ENCODE measurements around the gene CD1B.
"Not testable (repeated sequence)": the region's sequence is repeated elsewhere in the genome, so short reads cannot be mapped to it uniquely, and the experiment has no call there.

Gene CD1B

GRCh38 chr1:158331481-158332150 is at the start of gene CD1B:
CD1B (minus strand) TSS chr1:158331531; CDS start chr1:158331423, 108 bp downstream.
- DNase-seq (ENCODE audit: low read depth, low spot score): no peak

GRCh38 chr1:158374860-158375259 is 43.5 kb upstream of the CD1B start:
- no peak for DNase-seq (ENCODE audit: low read depth, low spot score)

DNA sequence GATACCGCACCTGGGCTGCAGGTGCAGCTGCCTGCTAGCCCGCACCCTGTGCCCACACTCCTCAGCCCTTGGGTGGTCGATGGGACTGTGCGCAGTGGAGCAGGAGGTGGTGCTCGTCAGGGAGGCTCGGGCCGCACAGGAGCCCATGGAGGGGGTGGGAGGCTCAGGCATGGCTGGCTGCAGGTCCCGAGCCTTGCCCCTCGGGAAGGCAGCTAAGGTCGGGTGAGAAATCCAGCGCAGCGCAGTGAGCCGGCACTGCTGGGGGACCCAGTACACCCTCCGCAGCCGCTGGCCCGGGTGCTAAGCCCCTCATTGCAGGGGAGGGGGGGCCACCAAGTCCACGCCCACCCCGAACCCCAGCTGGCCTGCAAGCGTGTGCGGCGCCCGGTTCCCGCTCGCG is 42.8 kb upstream of the CD1B start:
- DNase-seq (ENCODE audit: low read depth, low spot score): not testable (repeated sequence)

- DNase-seq (ENCODE audit: low read depth, low spot score): no peak
Measured at GRCh38 chr1:158371188-158371953, 40.0 kb upstream of the CD1B start.

DNA sequence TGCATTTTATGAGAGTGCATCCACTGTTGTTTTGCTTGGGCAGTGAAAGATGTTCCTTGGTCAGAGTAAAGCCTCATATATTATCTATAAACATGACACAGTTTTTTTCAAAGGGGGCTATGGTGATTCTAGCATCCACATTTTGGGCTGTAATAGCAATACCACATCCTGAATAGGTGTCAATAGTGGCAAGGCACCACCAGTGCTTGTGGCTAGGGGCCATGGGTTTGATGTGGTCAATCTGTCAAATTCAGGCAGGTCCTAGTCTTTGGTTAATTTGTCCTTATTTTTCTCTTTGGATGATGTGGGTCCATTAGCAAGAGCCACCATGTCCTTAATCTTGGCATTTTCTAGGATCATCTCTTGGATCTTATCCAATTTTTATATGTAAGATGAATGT is 35.5 kb upstream of the CD1B start:
- no peak for DNase-seq (ENCODE audit: low read depth, low spot score)

- DNase-seq (ENCODE audit: low read depth, low spot score): no peak
Measured at GRCh38 chr1:158362941-158363340, 31.6 kb upstream of the CD1B start.

- no peak for DNase-seq (ENCODE audit: low read depth, low spot score)
Measured at GRCh38 chr1:158362482-158362881, 31.2 kb upstream of the CD1B start.

GRCh38 chr1:158357441-158357840 is 26.1 kb upstream of the CD1B start:
- DNase-seq (ENCODE audit: low read depth, low spot score): no peak

DNA sequence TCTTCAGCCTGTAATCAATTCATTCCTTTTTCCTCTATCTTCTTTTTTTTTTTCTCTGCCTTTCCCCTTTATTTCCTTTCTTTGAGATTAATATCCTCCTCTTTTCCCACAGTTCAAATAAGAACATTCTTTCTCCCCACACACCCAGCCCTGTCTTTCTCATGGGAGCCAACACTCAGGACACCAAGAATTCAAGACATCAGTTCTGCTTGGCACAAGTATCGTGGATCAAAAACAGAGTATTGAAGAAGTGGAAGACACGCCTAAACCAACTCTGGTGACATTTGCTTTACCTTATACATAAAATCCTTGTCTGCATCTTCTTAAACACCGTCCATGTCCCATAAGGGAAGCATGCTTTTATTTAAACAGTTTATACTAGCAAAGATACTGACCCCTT is 25.3 kb upstream of the CD1B start:
- DNase-seq (ENCODE audit: low read depth, low spot score): no peak

- no peak for DNase-seq (ENCODE audit: low read depth, low spot score)
Measured at GRCh38 chr1:158355773-158356285, 24.5 kb upstream of the CD1B start.

DNA sequence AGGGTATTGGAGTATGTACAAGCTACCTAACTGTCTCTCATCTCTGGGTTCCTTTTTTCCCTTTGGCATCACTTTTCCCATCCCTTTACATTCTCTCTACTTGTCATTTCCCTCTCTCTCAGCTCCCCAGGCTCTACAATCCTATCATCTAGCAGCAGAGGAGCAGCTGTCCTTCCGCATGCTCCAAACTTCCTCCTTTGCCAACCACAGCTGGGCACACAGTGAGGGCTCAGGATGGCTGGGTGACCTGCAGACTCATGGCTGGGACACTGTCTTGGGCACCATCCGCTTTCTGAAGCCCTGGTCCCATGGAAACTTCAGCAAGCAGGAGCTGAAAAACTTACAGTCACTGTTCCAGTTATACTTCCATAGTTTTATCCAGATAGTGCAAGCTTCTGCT is 22.9 kb upstream of the CD1B start:
- DNase-seq (ENCODE audit: low read depth, low spot score): no peak

DNA sequence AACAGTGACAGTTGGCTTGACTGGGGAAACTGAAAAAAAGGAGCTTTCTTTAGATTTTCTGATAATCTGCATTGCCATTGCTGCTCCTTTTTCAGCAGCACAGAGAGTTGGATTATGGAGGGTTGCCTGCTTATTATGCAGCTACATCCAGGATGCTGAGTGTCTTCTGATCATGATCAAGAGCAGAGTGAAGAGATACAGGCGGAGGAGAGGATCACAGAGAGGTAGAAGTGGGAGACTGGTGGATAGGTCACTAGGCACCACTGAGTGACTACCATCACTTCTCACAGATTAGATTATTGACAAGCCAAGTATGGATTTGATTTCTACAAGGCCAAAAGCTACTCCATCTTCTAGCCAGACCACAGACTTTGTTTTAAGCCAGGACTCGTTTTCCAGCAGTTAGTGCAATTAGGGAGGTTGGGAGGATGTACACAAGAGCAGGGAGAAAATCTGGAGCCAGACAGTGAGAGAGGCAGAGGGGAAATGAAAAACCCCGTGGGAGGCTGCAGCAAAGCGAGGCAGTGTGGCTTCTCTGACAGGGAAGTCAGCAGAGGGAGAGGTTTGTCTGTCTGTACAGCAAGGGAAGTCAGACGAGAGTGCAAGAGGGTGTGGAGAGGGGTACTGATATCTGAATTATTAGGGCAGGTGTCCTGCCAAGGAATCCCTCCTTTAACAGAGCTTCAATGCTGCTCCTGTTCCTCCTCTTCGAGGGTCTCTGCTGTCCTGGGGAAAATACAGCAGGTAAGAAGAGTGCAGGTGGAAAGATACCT is 22.2 kb upstream of the CD1B start, which contains the start of gene CD1E:
Gene CD1E, plus strand, starts transcription at position 592 of the 773 bp plus-strand sequence. Its CDS starts 95 bp downstream, at position 687.
- DNase-seq (ENCODE audit: low read depth, low spot score): no peak

DNA sequence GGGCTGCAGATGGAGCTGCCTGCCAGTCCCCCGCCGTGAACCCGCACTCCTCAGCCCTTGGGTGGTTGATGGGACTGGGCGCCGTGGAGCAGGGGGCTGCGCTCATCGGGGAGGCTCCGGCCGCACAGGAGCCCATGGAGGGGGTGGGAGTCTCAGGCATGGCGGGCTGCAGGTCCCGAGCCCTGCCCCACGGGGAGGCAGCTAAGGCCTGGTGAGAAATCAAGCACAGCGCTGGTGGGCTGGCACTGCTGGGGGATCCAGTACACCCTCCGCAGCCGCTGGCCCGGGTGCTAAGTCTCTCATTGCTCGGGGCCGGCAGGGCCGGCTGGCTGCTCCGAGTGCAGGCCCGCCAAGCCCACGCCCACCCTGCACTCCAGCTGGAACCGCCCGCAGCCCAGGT is 17.6 kb upstream of the CD1B start:
- not testable (repeated sequence) for DNase-seq (ENCODE audit: low read depth, low spot score)

GRCh38 chr1:158336413-158336812 is 5.1 kb upstream of the CD1B start:
- DNase-seq (ENCODE audit: low read depth, low spot score): not testable (repeated sequence)

DNA sequence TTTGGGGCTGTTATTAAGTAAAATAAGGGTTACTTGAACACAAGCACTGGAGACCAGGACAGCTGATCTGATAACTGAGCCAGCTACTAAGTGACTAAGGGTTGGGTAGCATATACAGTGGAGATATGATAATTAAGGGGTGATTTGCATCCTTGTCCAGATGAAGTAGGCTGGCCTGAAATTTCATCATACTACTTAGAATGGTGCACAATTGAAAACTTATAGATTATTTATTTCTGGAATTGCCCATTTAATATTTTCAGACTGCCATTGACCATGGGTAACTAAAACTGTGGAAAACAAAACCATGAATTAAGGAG is 3.8 kb upstream of the CD1B start:
- DNase-seq (ENCODE audit: low read depth, low spot score): no peak

GRCh38 chr1:158334526-158335212 is 3.3 kb upstream of the CD1B start:
- DNase-seq (ENCODE audit: low read depth, low spot score): no peak

DNA sequence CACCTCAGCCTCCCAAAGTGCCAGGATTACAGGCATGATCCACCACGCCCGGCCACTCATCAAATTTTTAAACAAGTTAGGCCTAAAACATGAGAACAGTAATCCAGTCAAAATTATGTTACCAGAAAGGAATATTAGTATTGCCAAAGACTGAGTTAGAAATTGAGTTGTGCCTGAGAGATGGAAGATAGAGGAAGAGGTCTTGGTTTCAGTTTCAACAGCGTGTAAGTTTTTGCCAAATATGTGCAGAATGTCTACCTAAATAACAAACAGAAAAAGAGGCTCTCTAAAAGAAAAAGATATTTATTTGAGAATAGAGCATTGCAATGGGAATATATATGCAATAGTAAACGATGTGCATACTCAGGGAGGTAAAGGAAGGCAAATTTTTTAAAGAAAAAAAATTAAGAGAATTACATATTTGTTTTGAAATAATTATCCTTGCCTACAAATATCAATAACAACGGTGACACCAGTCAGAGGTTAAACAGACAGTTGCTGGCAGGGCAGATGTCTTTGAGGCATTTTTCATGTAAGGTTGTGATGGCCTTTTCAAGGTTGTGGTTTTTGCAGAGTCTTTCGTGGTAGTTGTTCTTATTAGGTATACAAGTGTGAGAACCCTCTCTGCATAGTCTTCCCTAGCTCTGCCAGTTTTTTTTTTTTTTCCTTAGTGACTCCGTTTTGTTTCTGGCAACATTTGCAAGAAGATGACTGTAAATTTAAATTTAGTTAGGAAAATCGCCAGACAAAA is 2.2 kb upstream of the CD1B start:
- DNase-seq (ENCODE audit: low read depth, low spot score): no peak

DNA sequence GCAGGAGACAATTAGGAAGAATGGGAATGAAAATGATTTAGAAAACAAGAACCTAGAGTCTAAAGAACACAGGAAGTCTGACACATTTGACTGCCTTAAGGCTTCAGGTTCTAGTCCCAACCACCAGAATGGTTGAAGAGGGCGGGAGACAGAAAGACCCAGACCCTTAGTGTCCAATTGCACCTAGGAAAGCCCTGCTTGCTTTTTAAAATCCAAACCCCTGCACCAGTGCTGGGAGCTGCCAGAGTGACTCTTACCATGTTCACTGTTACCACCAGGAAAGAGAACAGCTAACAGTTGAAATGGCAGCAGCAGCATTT is 265 bp downstream of the CD1B start:
- DNase-seq (ENCODE audit: low read depth, low spot score): no peak

- no peak for DNase-seq (ENCODE audit: low read depth, low spot score)
Measured at GRCh38 chr1:158330391-158331105, 783 bp downstream of the CD1B start.

DNA sequence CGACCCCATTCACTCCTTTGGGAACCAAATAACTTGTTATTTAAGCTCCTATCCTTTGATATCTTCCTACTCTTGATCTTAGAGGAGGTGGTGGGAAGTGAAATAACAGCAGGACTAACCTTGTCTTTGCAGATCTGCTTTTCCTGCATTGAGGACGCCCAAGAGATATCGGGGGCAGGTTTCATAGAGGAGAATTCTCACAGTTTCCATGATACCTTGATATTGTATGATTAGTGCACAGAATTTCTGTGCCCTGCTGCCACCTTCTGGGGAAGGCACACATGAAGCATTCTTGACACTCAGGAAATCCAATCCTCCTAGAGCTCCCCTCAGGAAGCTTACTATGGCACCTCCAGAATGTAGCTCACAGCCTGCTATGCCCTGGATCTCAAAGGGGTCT is 1.6 kb downstream of the CD1B start:
- no peak for DNase-seq (ENCODE audit: low read depth, low spot score)

- DNase-seq (ENCODE audit: low read depth, low spot score): no peak
Measured at GRCh38 chr1:158329300-158329699, 2.0 kb downstream of the CD1B start.

All from activated CD4-positive, CD25-positive, alpha-beta regulatory T cell treated with anti-CD3 and anti-CD28 coated beads, Interleukin-2, amount 50 U/mL, for 16 hours (primary cell).